HG02885 (cell line): Measurements from ENCODE around the gene SPAG16.
"Not testable (repeated sequence)": the region's sequence is repeated elsewhere in the genome, so short reads cannot be mapped to it uniquely, and the experiment has no call there.

ENCODE experiments used
- ATAC-seq: cut with Tn5 transposase; IDR thresholded peaks from one replicate; pipeline ENCODE4 v1.9.1; 2021; ENCODE audit warnings: mild to moderate bottlenecking; ENCODE audit not compliant: unreplicated experiment, poor library complexity

SPAG16 gene

GRCh38 chr2:213958086-213958485 lies 673.8 kb downstream of the SPAG16 start:
- no peak for ATAC-seq

- peak; percentile 77 for ATAC-seq
Observed at GRCh38 chr2:213959589-213959988, 675.3 kb downstream of the SPAG16 start.

GRCh38 chr2:213971536-213971935 lies 687.3 kb downstream of the SPAG16 start:
- no peak for ATAC-seq

- ATAC-seq, result no peak
Observed at GRCh38 chr2:213980883-213981282, 696.6 kb downstream of the SPAG16 start.

GRCh38 chr2:213989207-213989606 lies 704.9 kb downstream of the SPAG16 start:
- no peak for ATAC-seq

GRCh38 chr2:213991453-213992108 lies 707.3 kb downstream of the SPAG16 start:
- no peak for ATAC-seq

GRCh38 chr2:213995400-213996105 lies 711.3 kb downstream of the SPAG16 start:
- no peak for ATAC-seq

- ATAC-seq, result not testable (repeated sequence)
Observed at GRCh38 chr2:213998976-213999375, 714.7 kb downstream of the SPAG16 start.

GRCh38 chr2:214004463-214004862 lies 720.2 kb downstream of the SPAG16 start:
- no peak for ATAC-seq

- no peak for ATAC-seq
Observed at GRCh38 chr2:214005337-214005736, 721.1 kb downstream of the SPAG16 start.

GRCh38 chr2:214006601-214007000 lies 722.3 kb downstream of the SPAG16 start:
- no peak for ATAC-seq

- no peak for ATAC-seq
Observed at GRCh38 chr2:214011676-214012075, 727.4 kb downstream of the SPAG16 start.

- no peak for ATAC-seq
Observed at GRCh38 chr2:214014551-214015220, 730.4 kb downstream of the SPAG16 start.

- ATAC-seq, result no peak
Observed at GRCh38 chr2:214019229-214019972, 735.1 kb downstream of the SPAG16 start.

- no peak for ATAC-seq
Observed at GRCh38 chr2:214019973-214020345, 735.7 kb downstream of the SPAG16 start.

GRCh38 chr2:214029190-214029589 lies 744.9 kb downstream of the SPAG16 start:
- ATAC-seq, result no peak

- ATAC-seq, result no peak
Observed at GRCh38 chr2:214031566-214031965, 747.3 kb downstream of the SPAG16 start.

- no peak for ATAC-seq
Observed at GRCh38 chr2:214034417-214034816, 750.2 kb downstream of the SPAG16 start.

GRCh38 chr2:214035091-214035852 lies 751.0 kb downstream of the SPAG16 start:
- no peak for ATAC-seq

- ATAC-seq, result no peak
Observed at GRCh38 chr2:214035921-214036320, 751.7 kb downstream of the SPAG16 start.
